Stimulated activated naive CD4-positive, alpha-beta T cell treated with Interleukin-2 at 50 U/mL for 16 hours (primary cell): ENCODE measurements around the gene DUSP16.

Experiments
- DNase-seq: peaks from one replicate; lab custom pipeline; 2025; lab: John Stamatoyannopoulos, UW

DUSP16 gene

DNA sequence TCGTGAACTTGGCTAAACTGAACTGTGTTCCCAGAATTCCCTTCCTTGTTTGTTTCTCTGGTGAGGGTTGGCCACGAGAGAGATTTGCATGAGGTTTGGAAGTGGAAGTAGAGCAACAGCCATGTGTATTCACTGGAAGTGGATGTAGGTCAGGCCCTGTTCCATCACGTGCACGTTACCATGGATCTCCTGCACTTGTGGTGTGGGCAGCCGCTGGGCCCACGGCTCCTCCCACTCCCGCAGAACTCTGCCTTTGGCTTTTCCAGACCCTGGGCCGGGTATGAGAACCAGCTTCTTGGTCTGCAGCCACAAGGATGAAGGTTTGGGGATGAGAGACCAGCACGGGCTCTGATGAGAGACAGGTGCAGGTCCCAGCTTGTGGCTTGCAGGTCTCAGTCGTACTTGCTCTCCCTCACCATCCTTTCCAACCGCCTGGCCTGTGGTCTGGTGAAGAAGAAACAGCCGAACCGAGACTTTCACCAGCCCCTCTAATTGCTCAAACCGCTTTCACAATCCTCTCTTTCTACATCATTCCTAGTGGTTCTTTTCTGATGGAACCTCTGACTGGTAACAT lies 94.9 kb downstream of the DUSP16 start:
- DNase-seq = peak; percentile 58

GRCh38 chr12:12467264-12467663 lies 95.4 kb downstream of the DUSP16 start:
- peak; percentile 40 for DNase-seq

GRCh38 chr12:12466157-12466556 lies 96.5 kb downstream of the DUSP16 start:
- peak; percentile 48 for DNase-seq

DNA sequence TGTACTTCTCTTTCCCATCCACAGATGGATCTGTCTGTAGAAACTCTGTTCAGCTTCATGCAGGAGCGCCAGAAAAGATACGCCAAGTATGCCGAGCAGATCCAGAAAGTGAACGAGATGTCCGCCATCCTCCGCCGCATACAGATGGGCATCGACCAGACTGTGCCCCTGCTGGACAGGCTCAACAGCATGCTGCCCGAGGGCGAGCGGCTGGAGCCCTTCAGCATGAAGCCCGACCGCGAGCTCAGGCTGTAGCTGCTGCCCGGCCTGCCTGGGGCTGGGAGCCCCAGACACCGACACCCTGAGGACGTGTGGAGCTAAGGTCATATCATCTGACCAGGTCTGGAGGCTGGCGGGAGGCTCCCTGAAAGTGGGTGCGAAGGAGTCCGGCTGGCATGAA lies 97.1 kb downstream of the DUSP16 start:
- no peak for DNase-seq

GRCh38 chr12:12461923-12462315 lies 100.7 kb downstream of the DUSP16 start:
- peak; percentile 51 for DNase-seq

DNA sequence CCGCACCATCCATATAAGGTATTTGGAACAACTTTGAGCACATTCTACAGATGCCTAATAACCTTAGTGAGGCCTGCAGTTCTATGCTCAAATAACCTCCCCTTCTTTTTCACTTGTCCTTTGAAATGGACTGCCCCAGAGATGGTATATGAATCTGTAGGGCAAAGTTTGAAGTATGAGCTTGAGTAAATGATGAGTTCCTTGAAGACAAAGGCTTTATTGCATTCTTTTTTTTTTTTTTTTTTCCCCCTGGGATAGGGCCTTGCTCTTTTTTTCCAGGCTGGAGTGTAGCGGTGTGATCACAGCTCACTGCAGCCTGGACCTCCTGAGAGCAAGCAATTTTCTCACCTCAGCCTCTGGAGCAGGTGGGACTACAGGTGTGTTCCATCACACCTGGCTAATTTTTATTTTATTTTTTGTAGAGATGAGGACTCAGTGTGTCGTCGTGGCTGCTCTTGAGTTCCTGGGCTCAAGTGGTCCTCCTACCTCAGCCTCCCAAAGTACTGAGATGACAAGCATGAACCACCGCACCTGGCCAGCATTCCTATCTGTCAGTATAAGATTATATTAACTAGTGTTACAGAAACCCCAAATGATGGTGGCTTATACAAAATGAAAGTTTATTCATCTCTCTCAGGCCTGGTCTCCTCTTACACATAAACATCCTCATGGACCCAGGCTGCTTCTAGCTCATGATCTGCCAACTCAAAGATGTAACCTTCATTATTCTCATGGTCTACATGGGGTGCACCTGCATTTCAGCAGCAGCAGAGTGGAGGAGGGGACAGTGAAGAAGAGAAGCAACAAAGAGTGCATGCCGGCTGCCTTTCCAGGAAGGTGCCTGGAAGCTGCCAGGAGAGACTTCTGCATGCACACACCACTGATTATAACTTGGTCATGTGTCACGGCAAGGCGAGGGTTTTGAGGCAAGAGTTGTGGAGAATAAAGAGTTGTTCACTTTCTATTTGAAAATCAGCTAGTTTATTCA lies 101.4 kb downstream of the DUSP16 start:
- DNase-seq = peak; percentile 45

DNA sequence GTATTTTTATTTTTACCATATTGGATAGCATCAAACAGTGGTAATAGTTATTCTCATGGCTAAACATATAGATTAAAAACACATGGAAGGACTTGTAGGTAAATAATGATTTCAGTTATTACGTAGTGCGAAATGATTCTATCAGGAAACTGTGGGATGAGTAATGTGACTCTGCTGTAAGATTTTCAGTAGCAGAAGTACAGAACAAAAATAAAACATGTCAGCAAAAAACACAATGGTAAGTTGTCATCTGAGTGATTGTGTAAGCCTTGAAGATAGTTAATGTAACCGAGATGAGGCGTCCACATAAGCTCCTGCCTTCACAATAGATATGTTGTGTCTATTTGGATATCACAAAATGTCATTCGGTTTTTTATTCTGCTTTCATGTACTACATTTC lies 106.0 kb downstream of the DUSP16 start:
- no peak for DNase-seq

GRCh38 chr12:12454315-12454714 lies 108.3 kb downstream of the DUSP16 start:
- no peak for DNase-seq

DNA sequence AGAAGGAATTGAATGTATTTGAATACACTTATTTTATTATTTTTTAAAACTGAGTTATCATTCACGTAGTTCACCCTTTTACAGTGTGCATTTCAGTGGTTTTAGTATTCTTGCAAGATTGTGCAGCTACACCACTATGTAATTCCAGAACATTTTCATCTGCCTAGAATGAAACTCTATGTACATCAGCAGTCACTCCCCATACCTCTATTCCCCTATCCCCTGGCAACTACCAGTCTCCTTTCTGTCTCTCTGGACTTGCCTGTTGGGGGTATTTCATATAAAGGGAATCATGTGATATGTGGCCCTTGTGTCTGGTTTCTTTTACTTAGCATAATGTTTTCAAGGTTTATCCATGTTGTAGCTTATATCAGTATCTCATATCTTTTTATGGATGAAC lies 109.0 kb downstream of the DUSP16 start:
- DNase-seq = no peak

GRCh38 chr12:12452326-12452902 lies 110.2 kb downstream of the DUSP16 start:
- no peak for DNase-seq

GRCh38 chr12:12451098-12451497 lies 111.6 kb downstream of the DUSP16 start:
- DNase-seq = no peak

DNA sequence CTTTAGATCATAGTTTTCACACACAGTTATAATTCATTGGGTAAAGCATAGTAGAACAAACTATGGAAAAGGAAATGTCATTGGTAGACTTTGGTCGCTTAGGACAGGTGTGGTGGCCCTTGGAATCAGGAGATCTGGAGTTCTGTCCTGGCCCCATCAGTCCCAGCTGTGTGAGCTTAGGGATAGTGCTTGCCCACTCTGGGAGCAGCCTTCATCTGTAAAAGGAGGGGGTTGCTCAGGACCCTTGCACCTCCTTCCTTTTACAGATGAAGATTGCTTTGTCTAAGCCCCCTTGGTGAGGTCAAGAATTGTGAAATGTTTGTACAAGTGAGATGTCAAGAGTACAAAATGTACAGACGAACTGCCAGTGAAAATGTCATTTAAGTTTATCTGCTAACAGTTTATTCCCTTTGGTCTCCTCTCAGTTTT lies 112.6 kb downstream of the DUSP16 start:
- no peak for DNase-seq

DNA sequence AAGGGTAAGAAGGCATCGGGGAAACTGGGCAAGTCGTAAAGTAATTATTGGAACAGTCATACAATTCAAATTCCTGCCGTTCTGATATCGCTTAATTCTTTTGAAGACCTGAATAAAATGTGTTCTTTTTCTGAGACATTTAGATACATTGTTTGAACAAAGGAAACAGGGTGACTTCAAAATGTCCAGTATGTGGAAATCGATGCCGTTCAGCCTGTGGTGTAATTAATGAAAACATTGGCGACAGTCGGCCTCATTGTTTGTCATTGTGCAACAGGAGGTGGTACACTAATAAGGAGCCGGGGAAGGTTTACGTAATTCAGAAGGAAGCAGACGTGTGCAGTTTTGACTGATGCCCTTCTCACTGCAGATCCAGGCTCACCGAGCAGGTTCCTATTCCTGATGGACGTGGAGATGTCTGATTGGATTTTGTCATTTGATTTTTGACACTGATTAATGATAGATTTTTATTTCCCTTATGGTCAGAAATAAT lies 113.1 kb downstream of the DUSP16 start:
- DNase-seq = no peak

- no peak for DNase-seq
Measured at GRCh38 chr12:12447837-12448236, 114.8 kb downstream of the DUSP16 start.

- no peak for DNase-seq
Measured at GRCh38 chr12:12447236-12447635, 115.4 kb downstream of the DUSP16 start.

DNA sequence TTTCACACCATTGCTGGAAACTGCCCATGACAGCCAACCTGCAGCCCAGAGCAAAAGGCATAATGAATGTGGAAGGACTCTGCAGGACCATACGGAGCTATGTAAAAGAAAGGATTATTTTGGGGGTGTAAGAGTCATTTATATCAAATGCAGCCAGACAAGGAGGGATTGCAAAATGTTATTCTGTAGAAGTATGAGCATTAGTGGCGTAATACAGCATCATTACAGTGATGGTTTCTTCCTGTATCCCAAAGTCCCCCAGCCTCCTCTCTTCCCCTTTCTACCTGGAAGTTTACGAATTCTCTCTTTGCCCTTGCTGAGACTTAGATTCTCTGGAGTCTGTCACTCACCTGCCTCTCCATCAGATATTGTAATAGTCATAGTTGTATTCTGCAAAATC lies 115.9 kb downstream of the DUSP16 start:
- DNase-seq = no peak

DNA sequence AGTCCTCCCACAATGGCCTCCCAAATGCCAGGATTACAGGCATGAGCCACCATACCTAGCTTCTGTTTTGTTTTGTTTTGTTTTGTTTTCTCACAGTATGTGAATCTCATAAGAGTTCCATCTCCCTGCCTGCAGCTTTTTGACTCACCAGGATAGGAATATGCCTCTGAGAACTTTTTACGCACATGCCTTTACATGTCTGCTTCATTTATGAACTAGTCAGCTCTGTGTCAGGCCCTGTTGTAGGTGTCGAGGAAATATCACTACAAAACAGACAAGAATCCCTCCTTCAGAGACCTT lies 116.8 kb downstream of the DUSP16 start:
- DNase-seq = no peak

DNA sequence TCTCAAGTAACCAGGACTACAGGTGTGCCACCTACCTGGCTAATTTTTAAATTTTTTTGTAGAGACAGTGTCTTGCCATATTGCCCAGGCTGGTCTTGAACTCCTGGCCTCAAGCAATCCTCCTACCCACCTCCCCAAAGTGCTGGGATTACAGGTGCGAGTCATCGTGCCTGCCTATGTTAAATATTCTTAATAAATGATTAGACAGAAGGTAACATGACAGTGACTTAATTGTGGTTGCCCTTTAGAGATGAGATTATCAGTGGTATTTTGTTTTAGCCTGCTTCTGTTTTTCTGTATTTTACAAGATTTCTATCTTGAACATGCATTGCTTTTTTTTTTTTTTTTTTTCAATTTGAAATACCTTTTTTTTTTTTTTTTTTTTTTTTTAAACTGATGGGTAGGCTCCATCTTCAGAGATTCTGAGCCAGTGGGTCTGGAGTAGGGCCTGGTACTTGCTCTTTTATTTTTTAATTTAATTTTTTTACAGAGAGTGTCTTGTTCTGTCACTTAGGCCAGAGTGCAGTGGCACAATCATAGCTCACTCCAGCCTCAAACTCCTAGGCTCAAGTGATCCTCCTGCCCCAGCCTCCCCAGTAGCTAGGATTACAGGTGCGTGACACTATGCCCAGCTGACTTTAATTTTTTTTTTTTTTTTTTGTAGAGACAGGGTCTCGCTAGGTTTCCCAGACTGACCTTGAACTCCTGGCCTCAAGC lies 117.3 kb downstream of the DUSP16 start:
- DNase-seq = no peak

DNA sequence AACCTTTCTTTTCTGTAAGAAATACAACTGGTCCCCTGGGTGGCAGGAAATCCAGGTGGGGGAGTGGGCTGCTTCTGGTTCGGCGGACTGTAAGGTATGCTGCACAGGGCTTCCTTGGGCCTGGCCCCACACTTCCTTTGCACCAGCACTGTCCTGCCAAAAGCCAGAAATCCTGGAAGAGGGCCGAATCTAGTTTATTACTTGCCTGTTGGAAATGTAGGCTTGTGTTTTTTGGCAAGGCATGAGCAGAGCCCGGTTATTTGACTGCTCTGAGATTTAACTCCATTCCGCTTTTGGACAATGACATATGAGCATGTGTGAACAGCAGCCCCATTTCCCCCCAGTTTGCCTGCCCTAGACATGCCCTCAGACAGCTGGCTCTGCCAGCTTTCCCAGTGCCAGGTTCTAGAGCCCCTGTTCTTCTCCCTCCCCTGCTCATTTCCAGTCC lies 119.2 kb downstream of the DUSP16 start:
- DNase-seq = no peak

GRCh38 chr12:12442548-12443071 lies 120.1 kb downstream of the DUSP16 start:
- DNase-seq = no peak

- peak; percentile 19 for DNase-seq
Measured at GRCh38 chr12:12441843-12442461, 120.7 kb downstream of the DUSP16 start.

- DNase-seq = no peak
Measured at GRCh38 chr12:12441429-12441807, 121.2 kb downstream of the DUSP16 start.
